NCI-H146 treated with DMSO at 0.1 percent for 48 hours (cell line): ENCODE data around the gene GNAT3.

Source experiments
- DNase-seq: peaks from one replicate; lab custom pipeline; 2025; ENCODE audit not compliant: unreplicated experiment; lab: John Stamatoyannopoulos, UW

Gene GNAT3

DNA sequence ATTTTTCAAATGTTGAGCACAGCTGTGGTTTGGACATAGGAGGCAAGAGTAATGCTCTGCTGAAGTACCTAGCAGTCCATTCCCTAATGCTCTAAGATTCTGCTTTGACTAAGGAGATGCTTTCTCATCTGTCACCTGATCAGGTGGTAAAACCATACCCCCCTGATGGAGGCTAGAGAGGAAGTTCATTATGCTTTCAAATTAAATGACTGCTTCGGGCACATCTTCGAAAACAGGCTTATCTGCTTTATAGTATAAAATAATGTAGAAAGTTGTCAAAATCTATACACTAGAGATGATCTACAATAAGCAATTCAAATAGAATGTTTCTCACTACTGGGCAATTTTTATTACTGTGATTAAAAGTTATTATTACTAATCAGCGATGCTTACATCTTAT is at the start of gene GNAT3:
TSS of gene GNAT3 (minus strand) at position 101 of the 400 bp plus-strand sequence. CDS start 138 bp downstream, outside the sequence.
- DNase-seq, result no peak

GRCh38 chr7:80558116-80558515 is 46.3 kb upstream of the GNAT3 start:
- DNase-seq, result no peak

- DNase-seq, result no peak
Measured at GRCh38 chr7:80552031-80552694, 40.3 kb upstream of the GNAT3 start.

DNA sequence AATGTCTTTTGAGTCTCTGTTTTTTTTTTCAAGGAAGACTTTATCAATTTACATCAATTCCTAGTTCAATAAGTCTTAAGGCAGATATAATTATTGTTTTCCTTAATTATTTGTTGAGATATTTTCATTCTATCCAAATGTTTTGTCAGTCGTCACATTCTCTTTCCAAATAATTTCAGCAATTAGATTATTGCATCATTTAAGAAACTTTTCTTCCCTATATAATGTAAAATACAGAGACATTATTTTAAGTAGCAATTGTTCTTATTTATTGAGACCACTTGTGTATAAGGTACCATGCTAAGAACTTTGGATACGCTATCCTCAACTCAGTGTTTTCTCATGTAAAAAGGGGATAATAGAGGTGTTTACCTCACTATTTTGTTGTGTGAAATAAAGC is 38.1 kb upstream of the GNAT3 start:
- DNase-seq, result no peak

GRCh38 chr7:80548840-80549530 is 37.1 kb upstream of the GNAT3 start:
- DNase-seq, result no peak

GRCh38 chr7:80542398-80542797 is 30.5 kb upstream of the GNAT3 start:
- no peak for DNase-seq

DNA sequence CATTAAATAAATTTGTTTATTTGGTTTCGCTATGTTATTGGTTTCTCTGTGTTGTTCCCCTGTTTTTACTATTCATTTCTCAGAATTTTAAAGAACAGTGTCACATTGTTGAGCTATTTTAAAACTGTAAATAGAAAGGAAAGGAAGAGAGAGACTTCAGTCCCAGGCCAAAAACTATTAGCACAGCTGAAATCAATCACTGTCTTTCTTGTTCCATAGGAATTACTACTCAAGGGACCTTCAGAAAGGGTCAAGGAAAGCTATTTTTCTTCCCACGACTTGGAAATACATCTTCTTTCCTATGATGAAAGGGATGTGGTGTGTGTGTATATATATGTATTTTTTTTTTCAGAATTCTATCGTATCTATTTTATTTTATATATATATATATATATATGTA is 29.0 kb upstream of the GNAT3 start:
- no peak for DNase-seq

DNA sequence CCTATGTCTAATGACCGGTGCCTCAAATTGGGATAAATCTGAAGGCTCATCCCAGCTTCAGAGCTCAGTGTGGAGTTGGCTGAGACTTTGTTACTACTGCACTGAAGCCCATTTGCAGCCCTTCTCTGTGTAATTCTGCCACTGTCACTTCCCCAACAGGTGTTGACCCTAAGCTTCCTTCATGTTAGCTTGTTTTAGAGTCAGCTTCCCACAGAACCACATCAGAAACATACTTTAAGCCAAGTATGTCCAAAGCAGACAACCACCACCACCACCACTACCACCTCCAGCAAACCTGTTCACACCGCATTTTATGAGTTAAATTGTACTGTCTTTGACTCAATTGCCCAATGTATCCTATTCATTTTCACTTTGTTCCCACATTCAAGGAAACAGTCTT is 25.2 kb upstream of the GNAT3 start:
- no peak for DNase-seq

- no peak for DNase-seq
Measured at GRCh38 chr7:80536426-80536825, 24.6 kb upstream of the GNAT3 start.

GRCh38 chr7:80533287-80533686 is 21.4 kb upstream of the GNAT3 start:
- DNase-seq, result no peak

DNA sequence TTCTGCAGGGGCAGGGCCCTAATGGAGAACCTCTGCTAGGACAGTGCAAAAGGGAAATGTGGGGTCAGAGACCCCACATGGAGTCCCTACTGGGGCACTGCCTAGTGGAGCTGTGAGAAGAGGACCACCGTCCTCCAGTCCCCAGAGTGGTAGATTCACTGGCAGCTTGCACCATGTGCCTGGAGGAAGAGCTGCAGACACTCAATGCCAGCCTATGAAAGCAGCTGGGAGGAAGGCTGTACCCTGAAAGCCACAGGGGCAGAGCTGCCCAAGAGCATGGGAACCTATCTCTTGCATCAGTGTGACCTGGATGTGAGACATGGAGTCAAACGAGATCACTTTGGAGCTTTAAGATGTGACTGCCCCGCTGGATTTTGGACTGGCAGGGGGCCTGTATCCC is 20.3 kb upstream of the GNAT3 start:
- DNase-seq, result no peak

GRCh38 chr7:80530136-80530535 is 18.3 kb upstream of the GNAT3 start:
- no peak for DNase-seq

- no peak for DNase-seq
Measured at GRCh38 chr7:80529362-80529761, 17.5 kb upstream of the GNAT3 start.

- no peak for DNase-seq
Measured at GRCh38 chr7:80528689-80529088, 16.8 kb upstream of the GNAT3 start.

DNA sequence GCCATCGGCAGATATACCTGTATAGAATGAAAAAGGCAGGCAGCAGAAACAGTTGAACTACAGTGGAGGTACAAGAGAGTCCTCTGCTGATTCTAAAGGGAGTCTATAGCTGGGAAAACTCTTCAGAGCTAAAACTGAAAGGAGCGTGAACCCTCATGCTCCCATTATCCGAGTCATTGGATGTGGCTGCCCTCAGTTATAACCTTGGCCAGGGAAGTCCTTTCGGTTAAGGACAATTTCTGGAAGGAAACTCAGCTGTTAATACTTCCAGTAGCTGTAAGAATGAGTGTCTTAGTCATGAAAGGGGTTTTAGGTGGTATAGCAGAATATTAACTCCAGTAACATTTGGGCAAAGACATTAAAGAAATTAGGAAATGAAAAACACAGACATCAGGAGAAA is 14.6 kb upstream of the GNAT3 start:
- no peak for DNase-seq

GRCh38 chr7:80524693-80525092 is 12.8 kb upstream of the GNAT3 start:
- DNase-seq, result no peak

- DNase-seq, result peak; percentile 27
Measured at GRCh38 chr7:80521809-80522208, 9.9 kb upstream of the GNAT3 start.

DNA sequence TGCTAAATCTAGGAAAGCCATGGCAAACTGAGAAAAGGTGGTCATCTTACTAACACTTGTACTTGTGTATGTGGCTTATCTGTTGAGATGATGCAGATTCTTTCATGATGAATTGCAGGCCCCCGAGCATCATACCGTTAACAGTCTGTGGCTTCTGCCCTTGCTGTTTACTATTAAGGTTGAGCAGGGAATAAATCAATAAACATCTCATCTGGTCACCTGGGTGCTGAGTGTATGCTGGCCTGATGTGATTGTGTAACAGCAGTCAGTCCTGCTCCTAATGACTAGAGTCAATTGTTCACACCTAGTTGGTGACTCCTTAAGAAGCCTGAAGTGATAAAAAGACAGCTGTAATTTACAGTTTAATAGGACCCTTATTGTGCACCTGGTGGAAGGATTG is 8.3 kb upstream of the GNAT3 start:
- peak; percentile 29 for DNase-seq

DNA sequence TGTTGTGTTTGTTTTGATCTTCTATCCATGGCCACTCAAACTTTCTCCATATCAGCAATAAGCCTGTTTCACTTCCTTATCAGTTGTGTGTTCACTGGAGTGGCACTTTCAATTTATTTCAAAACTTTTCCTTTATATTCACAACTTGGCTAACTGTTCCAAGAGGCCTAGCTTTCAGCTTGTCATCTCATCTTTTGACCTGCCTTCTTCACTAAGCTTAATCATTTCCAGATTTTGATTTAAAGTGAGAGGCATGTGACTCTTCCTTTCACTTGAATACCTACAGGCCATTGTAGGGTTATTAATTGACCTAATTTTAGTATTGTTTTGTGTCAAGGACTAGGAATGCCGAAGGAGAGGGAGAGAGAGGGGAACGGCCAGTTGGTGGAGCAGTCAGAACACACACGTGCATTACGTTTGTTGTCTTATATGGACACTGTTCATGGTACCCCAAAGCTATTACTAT is 5.5 kb upstream of the GNAT3 start:
- no peak for DNase-seq

DNA sequence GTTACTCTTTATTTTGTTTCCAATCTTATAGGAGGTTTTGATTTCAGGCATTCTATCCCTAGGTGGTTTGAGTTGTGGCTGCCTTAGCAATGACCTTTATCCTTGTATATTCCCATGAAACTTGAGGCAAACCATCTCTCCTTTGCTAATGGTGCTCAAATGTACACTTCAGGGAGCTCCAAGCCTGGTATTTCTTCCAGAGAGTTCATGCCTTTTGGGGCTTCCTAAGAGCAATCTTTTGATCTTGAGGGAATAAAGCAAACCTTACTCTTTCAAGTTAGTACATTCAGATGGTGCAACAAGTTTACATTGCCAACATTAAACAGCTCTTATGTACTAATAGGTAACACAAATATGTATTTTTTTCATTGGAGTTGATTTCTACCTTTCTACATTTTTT is 3.4 kb upstream of the GNAT3 start:
- DNase-seq, result no peak

- DNase-seq, result no peak
Measured at GRCh38 chr7:80510021-80510420, 1.8 kb downstream of the GNAT3 start.

DNA sequence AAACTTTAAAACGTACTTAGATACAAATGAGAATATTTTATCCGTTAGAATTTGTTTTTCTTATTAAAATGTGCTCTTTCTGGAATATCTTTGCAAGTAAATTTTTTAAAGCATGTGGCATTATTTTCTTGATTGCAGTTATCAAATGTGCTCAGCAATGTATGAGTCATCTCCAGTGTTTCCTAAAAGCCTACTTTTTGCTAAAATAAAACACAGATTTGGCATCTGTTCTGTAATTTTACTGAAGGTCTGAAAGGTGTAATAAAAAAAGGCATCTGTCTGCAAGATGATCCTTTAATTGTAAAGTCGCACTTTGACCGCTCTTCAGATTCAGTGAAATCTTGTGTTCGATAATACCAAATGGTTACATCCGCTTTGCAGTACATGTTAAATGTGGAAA is 3.4 kb downstream of the GNAT3 start:
- DNase-seq, result no peak
